Tibial artery (tissue), 4 donors: ENCODE data around the gene TAF6.

Source experiments
- DNase-seq, 2 donors: peaks; one replicate each; pipeline ENCODE4 v3.0.0-alpha.2; 2019
- H3K27ac ChIP-seq, 2 donors: fragments of 200-600 bp; sonication (generic) in 1 of 2; 1 replicate in 1 of 2; 2 replicates in 1 of 2; pipeline ENCODE4 v1.5.1; 2018 to 2019; ENCODE audit warnings: mild to moderate bottlenecking in 1 of 2
- H3K27me3 ChIP-seq, 2 donors: fragments of 200-600 bp; sonication (generic) in 1 of 2; one replicate each; pipeline versions ENCODE4 v1.5.1 to v1.6.0; 2016 to 2019
- H3K36me3 ChIP-seq, 3 donors: fragments of 200-600 bp; sonication (generic) in 2 of 3; one replicate each; pipeline ENCODE4 v1.5.1; 2016 to 2019; ENCODE audit warnings: mild to moderate bottlenecking in 2 of 3
- H3K4me1 ChIP-seq, 4 donors: fragments of 200-600 bp; sonication (generic) in 2 of 4; 1 replicate in 3 of 4; 2 replicates in 1 of 4; pipeline ENCODE4 v1.5.1; 2016 to 2019
- H3K4me3 ChIP-seq, 2 donors: fragments of 200-600 bp; sonication (generic) in 1 of 2; 1 replicate in 1 of 2; 2 replicates in 1 of 2; pipeline ENCODE4 v1.5.1; 2018 to 2019; ENCODE audit warnings: mild to moderate bottlenecking in 2 of 2
- H3K9me3 ChIP-seq, 3 donors: fragments of 200-600 bp; sonication (generic) in 1 of 3; one replicate each; pipeline ENCODE4 v1.5.1; 2016 to 2019
- intact Hi-C: fragments of 100-400 bp; cut with DNase I; formaldehyde crosslinking; loops from one replicate; pipeline ENCODE4 v1.15.0; 2023; ENCODE audit warnings: low total_unique reads
- TF ChIP-seq, protein P1 (sequence below), 2 experiments: fragments of 200-600 bp in 1 of 2; fragments of 450-650 bp in 1 of 2; IDR thresholded peaks; one replicate each; pipeline ENCODE4 v1.5.1; 2017 to 2019; ENCODE audit warnings: antibody characterized with exemption in 2 of 2, mild to moderate bottlenecking in 1 of 2, moderate library complexity in 1 of 2

Gene TAF6

DNA sequence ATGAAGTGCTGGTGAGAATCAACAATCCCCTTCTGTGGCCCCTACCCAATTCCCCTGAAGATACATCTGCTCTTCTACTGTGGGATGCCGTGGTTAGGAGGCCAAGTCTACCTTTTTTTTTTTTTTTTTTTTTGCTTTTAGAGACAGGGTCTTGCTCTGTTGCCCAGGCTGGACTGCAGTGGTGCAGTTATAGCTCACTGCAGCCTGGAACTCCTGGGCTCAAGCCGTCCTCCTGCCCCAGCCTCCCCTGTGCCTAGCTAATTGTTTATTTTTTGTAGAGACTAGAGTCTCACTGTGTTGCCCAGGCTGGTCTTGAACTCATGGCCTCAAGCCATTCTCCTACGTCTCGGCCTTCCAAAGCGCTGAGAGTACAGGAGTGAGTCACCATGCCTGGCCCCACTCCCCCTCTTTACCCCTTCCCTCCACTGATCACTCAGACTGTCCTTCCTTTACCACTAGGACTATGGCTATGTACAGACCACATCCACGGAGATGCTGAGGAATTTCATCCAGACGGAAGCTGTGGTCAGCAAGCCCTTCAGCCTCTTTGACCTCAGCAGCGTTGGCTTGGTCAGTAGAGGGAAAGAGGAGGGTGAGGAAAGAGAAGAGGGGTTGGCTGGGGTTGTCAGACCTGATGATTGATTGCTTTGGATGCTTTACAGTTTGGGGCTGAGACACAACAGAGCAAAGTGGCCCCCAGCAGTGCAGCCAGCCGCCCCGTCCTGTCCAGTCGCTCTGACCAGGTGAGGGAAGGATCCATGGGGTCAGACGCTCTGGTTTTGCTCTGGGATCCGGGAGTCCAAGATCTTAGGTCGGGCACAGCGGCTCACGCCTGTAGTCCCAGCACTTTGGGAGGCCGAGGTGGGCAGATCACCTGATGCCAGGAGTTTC, 16.0 kb downstream of the TAF6 start:
- Histone ChIP-seq H3K9me3 (no peaks in the 10 kb centered on the region), H3K27ac (no peak overlapping the region), H3K36me3 (peaks cover 39 to 70% (median 51%) of the 10 kb centered on the region in 3 donors), H3K27me3 (no peaks in the 10 kb centered on the region), H3K4me1 (peaks cover 0 to 24% (median 18%) of the 10 kb centered on the region in 4 donors), H3K4me3 (no peak overlapping the region)
- intact Hi-C loops: no loop called here
- no peak for DNase-seq
- TF ChIP-seq, protein P1, sequence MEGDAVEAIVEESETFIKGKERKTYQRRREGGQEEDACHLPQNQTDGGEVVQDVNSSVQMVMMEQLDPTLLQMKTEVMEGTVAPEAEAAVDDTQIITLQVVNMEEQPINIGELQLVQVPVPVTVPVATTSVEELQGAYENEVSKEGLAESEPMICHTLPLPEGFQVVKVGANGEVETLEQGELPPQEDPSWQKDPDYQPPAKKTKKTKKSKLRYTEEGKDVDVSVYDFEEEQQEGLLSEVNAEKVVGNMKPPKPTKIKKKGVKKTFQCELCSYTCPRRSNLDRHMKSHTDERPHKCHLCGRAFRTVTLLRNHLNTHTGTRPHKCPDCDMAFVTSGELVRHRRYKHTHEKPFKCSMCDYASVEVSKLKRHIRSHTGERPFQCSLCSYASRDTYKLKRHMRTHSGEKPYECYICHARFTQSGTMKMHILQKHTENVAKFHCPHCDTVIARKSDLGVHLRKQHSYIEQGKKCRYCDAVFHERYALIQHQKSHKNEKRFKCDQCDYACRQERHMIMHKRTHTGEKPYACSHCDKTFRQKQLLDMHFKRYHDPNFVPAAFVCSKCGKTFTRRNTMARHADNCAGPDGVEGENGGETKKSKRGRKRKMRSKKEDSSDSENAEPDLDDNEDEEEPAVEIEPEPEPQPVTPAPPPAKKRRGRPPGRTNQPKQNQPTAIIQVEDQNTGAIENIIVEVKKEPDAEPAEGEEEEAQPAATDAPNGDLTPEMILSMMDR (IDR thresholded peaks at IDR 0.05): no peak

DNA sequence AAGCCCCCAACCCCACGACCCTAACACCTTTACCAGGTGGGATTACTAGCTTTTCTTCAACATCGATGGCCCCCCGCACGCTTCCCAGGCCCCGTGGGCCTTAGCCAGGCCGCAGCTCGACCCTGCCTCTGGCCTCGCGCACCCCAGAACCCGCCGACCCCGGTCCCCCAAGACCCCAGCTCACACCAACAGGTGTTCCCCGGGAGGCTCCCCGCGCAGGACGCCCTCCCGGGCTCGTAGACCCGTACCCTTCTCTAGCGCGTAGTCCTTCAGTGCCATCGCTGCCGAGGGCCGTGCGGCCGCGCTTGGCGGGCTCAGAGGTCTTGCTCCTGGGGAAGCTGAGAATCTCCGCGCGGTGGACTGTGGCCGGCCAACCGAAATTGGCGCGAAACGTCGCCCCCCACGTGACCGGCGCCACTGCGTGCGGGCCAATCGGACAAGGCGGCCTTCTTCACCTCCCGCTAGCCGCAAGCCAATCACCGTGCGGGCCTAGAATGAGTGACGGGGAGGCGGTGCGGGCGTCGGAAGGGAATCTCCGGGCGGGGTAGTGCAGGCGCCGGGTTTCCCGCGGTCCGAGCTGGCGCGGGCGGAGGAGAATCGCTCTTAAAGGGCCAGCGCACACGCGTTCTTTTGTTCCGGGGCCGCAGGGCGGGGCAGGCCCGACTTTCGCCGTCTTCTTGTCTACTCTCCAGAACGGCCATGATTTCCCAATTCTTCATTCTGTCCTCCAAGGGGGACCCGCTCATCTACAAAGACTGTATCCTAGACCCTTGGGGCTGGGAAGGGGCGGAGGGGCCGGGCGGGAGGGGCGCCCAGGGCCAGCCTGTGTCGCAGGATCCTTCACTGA, 17.9 kb downstream of the TAF6 start, which contains the start of the genes AP4M1 and MCM7:
Gene AP4M1 (plus strand): TSS at position 628 of the 847 bp plus-strand sequence. CDS start 72 bp downstream, at position 700.
Gene MCM7 (minus strand): TSS at position 382 of the 847 bp plus-strand sequence. CDS start 103 bp downstream, at position 279.
- Histone ChIP-seq H3K27ac (peak within 1 kb of the TSS; percentile 91 to 99), H3K4me3 (peak within 1 kb of the TSS; percentile 92 to 98), H3K4me1 (peaks cover 0 to 24% (median 18%) of the 10 kb centered on the region in 4 donors), H3K9me3 (no peaks in the 10 kb centered on the region), H3K27me3 (no peaks in the 10 kb centered on the region), H3K36me3 (peaks cover 49 to 70% (median 54%) of the 10 kb centered on the region in 3 donors)
- DNase-seq: peak; percentile 98 to 100
- TF ChIP-seq, protein P1 (IDR thresholded peaks at IDR 0.05): no peak
- intact Hi-C loops: loop anchor here (2.0 kb wide), 1 partner anchor 26 kb away; the partner anchor contains the start of gene MBLAC1

DNA sequence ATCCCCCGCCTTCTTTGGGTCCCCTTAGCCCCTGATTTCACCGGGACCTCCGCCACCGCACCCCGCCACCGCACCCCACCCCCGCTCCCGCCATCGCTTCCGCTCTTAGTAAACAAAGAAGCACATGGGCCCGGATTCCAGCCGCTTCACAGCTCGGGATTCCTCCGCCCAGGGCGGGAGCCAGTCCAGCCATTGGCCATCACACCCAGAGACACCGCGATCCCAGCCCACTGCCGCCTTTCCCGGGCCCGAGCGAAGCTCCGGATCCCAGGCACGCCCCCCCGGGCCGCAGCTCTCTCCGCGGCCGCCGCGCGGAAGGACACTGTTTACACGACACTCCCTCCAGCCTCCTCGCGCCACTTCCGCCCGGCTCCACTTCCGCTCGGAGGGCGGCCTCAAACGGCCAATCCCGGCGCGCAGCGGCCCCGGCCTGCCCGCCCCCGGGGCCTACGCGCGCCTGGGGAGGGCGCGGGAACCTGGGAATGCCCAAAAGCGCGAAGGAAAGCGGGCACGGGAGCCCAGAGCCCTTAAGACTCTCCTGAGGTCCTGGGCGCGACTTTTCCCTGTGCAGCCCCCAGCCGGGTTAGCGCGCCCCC, 18.6 kb downstream of the TAF6 start:
- DNase-seq: peak; percentile 93 to 98
- TF ChIP-seq, protein P1 (IDR thresholded peaks at IDR 0.05): no peak
- no peaks in the 10 kb centered on the region for H3K9me3 ChIP-seq
- no peaks in the 10 kb centered on the region for H3K27me3 ChIP-seq
- H3K27ac ChIP-seq: peak overlapping the region; percentile 91 to 99
- peak overlapping the region; percentile 92 to 98 for H3K4me3 ChIP-seq
- intact Hi-C loops: loop anchor here (2.0 kb wide), 1 partner anchor 26 kb away; the partner anchor contains the start of gene MBLAC1
- H3K4me1 ChIP-seq: peaks cover 0 to 24% (median 18%) of the 10 kb centered on the region in 4 donors
- peaks cover 54 to 70% (median 55%) of the 10 kb centered on the region in 3 donors for H3K36me3 ChIP-seq

DNA sequence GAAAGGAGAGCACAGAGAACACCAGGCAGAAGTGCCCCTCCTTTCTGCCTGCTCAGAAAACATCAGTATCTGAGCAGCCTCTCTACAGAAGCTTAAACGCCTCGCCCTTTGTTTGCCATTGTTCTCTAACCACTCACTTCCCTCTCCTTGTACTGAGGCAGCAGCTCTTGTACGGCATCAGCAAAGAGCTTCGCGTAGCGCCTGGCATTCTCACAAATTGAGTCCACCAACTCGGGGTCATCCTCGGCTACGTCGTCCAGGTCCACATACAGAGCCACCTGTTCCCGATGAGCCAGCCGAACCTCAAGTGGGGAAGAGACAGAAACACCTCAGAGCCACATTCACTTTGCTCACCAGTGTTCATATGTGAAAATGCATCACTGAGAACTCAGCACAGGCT, 19.7 kb downstream of the TAF6 start:
- DNase-seq: no peak
- H3K36me3 ChIP-seq: peaks cover 55 to 70% (median 56%) of the 10 kb centered on the region in 3 donors
- intact Hi-C loops: no loop called here
- peak overlapping the region; percentile 92 to 98 for H3K4me3 ChIP-seq
- peaks cover 0 to 24% (median 18%) of the 10 kb centered on the region in 4 donors for H3K4me1 ChIP-seq
- H3K27me3 ChIP-seq: no peaks in the 10 kb centered on the region
- H3K9me3 ChIP-seq: no peaks in the 10 kb centered on the region
- H3K27ac ChIP-seq: peak overlapping the region; percentile 91 to 99
- TF ChIP-seq, protein P1 (IDR thresholded peaks at IDR 0.05): no peak

DNA sequence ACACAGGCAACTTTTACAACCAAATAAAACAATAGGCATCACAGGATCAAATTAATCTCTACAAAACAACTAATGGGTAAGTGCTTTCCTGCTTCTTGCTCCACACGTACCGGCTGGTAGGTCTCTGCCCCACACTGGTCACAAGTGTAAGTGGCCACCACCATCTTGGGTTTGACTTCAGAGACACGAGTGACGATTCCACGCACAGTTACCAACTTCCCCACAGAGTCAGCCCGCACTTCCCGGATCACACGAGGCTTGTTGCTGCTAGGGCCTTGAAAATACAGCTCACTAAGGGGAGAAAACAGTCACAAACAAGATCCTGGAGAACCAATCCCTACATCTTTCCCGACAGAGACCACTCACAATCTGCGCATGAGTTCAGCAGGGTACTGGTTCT, 20.2 kb downstream of the TAF6 start:
- TF ChIP-seq, protein P1 (IDR thresholded peaks at IDR 0.05): no peak
- H3K4me1 ChIP-seq: peaks cover 0 to 25% (median 18%) of the 10 kb centered on the region in 4 donors
- peak overlapping the region in 1 of 2 donors; percentile 91 for H3K27ac ChIP-seq
- H3K4me3 ChIP-seq: no peak overlapping the region
- H3K27me3 ChIP-seq: no peaks in the 10 kb centered on the region
- H3K36me3 ChIP-seq: peaks cover 53 to 71% (median 61%) of the 10 kb centered on the region in 3 donors
- intact Hi-C loops: no loop called here
- no peak for DNase-seq
- H3K9me3 ChIP-seq: no peaks in the 10 kb centered on the region
